OCI-M2 (cell line): ENCODE measurements around the gene CLDND1.

Experiments used
- DNase-seq: peaks from one replicate; lab custom pipeline; 2025; ENCODE audit not compliant: unreplicated experiment; lab: John Stamatoyannopoulos, UW

The CLDND1 gene

DNA sequence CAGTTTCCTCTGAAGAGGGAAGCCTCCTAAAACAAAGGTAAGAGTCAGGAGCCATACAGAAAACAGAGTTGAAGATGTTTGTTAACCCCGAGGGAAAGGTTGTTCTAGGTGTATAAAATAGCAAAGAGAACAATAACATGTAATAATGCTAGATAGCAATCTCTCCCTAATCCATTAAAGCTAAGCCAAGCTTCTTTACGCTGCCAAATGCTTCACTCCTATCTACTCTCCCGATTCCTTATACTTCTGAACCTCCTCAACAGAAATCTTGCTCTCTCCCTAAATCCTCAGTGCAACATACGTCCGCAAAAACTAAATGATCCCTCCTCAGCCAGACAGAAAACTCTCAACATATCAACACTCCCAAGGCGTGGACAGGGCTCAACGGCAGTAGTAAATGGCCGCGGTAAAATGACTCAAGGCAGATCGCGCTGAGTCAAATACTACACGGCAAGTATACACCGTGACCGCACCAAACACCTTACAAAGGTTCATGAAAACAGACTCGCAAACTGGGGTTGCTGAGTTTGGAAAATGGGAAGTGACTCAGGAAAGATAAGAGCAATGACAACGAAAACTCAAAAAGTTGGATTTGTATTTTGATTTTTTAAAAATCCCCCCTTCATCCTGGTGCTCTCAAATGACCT is 682 bp downstream of the CLDND1 start:
- no peak for DNase-seq

DNA sequence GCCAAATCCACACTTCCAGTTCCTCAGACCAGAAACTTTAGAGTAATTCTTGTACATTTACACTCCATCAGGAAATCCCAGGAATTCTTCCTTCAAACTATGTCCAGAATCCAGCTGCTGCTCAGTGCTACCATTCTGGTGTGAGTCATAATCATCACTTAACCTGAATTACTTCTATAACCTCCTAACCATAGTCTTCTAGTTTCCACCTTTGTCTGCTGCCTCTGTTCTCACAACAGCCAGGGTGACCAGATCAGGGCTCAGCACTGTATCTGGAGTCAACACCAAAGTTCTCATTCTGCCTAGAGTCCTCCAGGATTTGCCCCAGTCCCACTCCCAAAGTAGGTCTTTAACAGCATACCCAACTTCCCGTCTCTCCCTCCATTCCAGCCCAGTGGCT is 3.4 kb downstream of the CLDND1 start:
- no peak for DNase-seq

DNA sequence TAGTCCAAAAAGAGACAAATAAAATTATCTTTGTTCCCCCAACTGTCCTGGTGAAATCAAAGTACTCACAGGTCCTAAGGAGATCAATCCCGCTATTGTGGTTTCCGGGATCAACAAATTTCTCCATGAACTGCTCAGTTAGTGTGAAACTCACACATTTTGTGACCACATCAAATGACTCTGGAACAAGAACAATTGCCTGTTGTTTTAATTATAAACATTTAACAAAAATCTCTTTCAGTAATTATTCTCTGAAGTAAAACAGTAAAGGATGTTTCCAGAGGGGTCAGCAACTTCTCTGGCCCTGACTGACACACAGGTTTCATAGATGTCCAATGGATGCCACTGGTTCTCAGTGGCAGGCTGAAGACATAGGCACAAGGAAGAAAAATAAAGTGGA is 3.9 kb downstream of the CLDND1 start:
- DNase-seq, result no peak

DNA sequence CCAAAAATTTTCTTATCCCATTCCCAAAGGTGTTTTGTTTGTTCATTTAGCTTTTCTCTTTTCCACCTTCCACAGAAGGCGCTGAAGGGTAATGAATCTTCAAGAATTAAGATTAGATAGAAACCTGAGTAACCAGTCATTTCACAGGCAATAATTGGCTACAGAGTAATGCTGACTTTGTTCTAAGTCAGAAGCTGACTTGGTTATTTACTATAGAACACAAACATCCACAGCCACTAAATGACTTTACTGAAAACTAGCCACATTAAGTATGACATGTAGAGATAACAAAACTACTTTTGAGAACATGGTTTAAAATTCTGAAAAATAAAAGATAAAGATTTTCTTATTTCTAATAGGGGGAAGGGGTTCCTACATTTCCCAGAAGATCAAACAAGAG is 7.8 kb downstream of the CLDND1 start:
- DNase-seq, result no peak

DNA sequence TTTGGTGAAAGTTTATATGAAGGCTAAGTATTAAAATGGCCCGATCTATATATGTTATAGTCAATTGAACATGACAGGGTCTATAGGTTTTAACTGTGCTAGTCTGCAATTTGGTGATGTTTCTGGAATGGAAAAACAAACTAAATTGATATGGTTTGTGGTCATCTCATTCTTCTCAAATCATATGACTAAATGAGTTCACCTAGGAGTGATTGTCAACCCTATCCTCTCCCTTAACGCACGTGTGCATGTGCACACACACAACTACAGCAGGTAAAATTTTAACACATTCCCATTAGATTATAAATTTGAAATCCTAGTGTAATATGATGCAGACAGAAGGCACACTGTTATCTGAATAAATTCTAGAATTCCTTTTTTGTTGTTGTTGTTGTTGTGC is 9.0 kb downstream of the CLDND1 start:
- no peak for DNase-seq

DNA sequence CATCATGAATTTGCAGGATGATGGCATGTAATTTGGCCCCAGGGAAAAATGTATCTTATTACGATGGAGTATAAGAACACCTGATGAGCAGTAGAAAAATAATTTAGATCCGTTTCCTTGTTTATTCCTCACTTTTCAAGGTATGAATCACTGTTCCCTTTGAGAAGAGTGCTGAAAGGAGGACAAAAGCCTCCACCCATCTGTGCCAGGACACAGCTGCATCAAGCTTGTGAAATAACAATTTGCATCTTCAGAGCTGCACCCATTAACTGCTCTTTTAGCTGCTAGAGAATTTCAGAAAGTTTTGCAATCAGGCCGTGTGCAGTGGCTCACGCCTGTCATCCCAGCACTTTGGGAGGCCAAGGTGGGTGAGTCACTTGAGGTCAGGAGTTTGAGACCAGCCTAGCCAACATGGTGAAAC is 9.6 kb downstream of the CLDND1 start:
- DNase-seq, result no peak

DNA sequence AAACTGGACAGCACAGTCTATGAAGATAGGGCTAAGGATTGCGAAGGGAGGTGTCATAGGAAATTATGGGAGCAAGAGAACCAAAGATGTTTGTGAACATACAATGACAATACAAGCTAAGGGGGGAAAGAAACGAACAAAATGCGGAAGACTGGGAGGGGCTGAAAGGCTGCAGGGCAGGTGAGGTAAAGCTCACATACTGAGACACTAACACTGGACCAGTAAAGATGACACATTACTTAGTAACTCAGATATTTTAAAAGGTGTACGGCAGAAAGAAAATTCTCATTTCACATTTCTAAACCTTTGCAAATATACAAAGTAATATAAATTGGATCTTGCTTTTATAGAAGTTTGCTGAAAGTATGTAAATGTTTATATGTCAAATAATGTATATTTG is 10.1 kb downstream of the CLDND1 start:
- DNase-seq, result no peak

DNA sequence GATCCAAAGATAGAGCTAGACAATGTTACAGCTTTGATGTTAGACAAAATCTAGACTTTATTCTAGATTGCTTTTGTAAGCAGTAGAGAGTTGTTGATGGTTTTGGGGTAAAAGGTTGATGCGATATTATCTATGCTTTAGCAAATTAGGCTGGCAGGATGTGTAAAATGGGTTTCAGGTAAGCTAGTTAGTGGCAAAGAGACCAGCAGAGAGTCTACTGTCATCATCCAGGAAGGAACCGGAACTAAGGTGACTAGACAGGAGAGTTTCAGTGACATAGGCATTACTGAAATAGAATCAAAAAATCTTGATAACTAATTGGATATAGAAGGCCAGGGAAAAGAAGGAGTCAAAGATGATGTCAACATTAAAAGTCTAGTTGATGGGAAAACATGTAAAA is 14.1 kb downstream of the CLDND1 start:
- no peak for DNase-seq

DNA sequence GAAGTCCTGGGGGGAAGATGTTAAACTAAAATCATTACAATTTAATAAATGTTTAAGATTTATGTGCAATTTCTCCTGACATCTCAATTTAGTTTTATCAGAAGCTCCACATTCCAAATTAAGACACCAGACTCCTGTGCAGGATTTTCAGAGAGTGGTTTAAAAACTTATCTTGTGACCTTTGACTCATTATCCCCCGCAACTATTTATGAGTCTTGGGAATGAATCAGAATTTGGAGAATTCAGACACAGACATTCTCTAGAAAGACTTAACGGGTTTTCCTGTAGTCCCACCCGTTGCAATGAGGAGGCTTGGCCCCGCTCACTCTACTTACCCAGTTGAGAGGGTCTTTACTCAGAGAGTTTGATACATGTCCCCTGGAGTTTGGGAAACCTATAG is 18.2 kb downstream of the CLDND1 start:
- no peak for DNase-seq

DNA sequence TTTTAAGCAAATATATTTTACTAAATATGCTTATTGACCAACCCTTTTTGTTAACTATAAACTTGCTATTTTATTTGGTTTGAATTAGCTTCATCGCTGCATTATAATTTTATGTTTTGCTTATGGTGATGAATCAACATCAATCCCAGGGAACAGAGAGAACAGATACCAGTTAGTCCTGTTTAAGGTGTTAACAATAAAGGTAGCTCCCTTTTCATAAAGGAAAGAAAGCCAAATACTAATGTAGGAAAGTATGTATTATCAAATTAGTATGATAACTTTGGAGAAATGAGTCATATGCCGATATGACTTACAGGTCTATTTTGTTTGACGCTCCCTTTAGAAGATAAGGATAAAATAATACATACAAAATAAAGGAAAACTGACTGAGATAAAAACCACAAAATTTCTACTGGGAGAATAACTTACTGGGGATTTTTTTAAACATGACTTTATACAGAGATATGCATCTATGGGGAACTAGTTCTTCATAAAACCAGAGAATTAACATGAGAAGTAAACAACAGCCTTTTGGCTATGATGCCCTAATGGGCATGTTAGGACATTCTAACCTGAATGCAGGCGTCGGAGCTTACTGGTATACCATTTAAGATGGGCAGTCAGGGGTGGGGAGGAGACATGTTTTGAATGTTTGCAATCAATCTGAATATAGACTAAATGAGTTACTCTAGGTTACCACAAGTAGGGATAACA is 20.7 kb downstream of the CLDND1 start:
- no peak for DNase-seq

DNA sequence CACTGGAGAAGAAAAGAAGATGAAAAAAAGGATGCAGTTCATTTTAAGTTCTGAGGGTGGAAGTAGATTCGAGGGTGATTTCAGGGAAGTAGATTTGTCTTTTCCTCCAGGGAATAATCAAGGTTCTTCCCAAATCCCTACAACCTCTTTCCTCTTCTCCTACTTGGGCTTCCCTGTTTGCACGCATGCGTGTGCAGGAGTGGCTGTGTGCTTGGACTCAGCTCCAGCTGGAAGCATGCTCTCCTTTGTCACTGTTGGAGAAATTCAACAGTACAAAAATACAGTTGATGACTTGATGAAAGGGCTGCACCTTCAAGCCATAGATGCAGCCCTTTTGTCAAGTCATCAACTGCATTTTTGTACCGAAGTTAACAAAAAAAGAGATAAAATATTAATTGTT is 21.4 kb downstream of the CLDND1 start:
- no peak for DNase-seq

DNA sequence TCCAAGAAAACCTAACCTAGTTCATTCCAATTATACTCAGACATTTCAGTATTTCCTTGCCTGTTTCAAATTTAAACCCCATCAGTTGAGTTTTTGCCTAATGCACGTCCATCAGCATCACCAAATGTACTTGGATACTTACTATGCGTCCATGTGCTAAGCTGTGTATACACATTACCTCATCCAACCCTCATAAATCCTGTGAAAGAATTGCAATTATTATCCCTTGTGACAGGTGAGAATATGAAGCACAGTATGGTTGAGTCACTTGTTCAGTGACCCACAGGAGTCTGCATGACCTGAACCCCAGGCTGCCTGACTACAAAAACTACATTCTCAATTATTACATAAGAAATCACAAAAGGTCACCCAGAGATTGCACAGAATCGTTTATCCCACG is 22.7 kb downstream of the CLDND1 start:
- DNase-seq, result no peak

DNA sequence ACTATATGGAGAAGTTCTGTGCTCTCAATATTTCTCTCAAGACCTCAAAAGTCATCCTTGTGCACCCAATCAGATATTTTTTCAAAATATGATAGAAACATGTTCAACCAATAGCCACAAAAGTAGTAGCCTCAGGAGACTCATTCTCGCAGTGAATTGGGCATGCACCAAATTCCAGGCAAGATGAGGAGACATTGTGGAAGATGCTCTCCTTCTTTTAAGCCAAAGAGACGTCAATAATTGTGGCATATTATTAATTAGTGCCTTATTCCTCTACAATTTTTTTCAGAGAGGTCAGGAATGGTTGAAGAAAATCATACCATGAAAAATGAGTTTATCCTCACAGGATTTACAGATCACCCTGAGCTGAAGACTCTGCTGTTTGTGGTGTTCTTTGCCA is 25.3 kb downstream of the CLDND1 start, which contains the start of gene OR5K2:
Gene OR5K2, plus strand, starts transcription at position 301 of the 400 bp plus-strand sequence. Its CDS starts 0 bp downstream, at position 301.
- no peak for DNase-seq

DNA sequence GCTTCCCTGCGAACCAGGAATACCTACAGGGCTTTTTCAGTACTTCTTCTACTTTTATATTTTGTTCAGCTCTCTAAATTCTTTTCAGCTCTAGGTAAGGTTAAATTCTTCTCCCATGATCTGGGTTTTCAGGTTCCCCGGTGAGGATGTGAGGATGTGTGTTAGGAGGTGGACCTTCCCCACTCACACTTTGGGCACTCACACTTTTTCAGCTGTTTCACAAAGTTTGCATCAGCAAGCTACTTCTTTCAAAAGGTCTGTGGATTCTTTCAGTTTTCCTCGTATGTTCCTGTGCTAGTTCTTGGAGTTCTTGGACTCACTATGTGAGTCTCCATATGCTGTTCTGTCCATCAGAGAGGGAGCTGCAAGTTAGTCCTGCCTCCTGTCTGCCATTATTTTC is 39.1 kb downstream of the CLDND1 start:
- no peak for DNase-seq

DNA sequence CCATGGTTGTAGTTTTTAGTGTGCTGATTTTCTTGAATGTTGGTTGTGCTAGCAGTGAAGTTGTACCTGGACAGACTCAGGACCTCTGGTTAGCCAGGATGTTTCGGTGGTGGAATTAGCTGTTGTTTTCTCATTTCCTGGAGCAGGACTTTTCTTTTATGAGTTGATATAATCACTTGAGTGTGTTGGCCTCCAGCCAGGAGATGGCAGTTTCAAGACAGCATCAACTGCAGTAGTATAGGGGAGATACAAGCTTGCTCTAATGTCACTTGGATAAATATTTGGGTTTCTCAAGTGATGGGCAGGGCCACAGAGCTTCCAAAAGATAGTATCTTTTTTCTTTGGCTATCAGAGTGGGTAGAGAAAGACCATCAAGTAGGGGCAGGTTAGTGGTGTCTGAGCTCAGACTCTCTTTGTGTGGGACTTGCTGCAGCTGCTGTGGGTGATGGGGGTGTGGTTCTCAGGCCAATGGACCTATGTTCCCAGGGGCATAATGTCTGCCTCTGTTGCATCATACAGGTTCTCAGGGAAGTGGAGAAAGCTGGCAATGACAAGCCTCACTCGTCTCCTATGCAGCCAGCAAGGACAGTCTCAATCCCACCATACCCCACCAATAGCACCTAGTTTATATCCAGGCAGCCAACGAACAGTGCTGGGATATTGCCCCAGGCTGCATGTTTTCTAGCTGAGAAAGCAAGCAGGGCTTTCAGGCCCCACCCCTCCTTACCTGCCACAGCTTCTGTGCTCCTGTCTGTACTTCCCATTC is 39.8 kb downstream of the CLDND1 start:
- DNase-seq, result no peak
